Breast epithelium (tissue), 3 donors: ENCODE data around the gene PVALEF.

Experiments used
- POLR2A ChIP-seq: fragments of 450-650 bp; IDR thresholded peaks from one replicate; pipeline ENCODE4 v1.6.1; 2016; ENCODE audit warnings: antibody characterized with exemption, mild to moderate bottlenecking, moderate library complexity
- POLR2AphosphoS5 ChIP-seq, 3 donors: sonication (generic); formaldehyde crosslinking; IDR thresholded peaks; one replicate each; pipeline ENCODE4 v1.6.1; 2017; ENCODE audit warnings: antibody characterized with exemption in 3 of 3
- TF ChIP-seq, protein P1 (sequence below), 3 donors: fragments of 450-650 bp; IDR thresholded peaks; one replicate each; pipeline ENCODE4 v1.5.1; 2016 to 2017; ENCODE audit warnings: antibody characterized with exemption in 3 of 3, mild to moderate bottlenecking in 3 of 3, moderate library complexity in 3 of 3

DNA sequence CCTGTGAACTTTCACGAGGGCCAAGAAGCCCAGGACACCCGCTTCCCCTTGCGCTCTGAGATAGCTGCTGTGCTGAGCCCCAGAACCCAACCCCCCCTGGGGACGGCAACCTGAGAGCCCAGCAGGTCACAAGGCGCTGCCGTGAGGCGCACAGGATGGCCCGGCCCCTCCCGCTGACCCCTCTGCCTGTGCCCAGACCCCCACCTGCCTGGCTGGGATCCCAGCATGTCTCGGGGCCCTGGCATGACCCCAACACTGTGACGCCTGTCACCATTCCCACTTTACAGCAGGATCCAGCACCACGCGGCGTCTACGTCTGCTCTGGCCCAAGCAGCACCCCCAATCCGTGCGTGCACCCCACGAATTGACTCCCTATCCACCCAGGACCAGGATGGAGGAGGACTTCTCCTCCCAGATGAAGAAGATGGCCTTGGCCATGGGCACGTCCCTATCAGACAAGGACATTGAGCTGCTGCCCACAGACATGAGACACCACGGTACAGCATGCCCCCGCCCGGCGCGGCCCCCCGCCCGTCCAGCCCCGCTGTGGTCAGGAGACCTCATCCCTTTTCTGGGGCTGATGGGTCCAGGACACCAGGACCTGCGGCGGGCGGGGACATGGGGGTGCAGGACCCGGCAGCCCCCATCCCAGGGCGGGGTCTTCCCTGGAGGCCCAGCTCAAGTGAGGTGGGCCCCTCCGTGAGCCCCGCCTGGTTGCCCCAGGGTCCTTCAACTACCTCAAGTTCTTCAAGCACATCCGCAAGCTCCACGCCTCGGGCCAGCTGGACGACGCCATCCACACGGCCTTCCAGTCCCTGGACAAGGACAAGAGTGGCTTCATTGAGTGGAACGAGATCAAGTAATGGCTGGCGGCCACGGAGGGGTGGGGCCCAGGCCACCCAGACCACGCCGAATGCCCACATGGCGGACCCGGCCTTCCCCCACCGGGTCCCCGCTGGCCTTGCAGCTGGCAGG is 15.8 kb downstream of the PVALEF start:
- TF ChIP-seq, protein P1, sequence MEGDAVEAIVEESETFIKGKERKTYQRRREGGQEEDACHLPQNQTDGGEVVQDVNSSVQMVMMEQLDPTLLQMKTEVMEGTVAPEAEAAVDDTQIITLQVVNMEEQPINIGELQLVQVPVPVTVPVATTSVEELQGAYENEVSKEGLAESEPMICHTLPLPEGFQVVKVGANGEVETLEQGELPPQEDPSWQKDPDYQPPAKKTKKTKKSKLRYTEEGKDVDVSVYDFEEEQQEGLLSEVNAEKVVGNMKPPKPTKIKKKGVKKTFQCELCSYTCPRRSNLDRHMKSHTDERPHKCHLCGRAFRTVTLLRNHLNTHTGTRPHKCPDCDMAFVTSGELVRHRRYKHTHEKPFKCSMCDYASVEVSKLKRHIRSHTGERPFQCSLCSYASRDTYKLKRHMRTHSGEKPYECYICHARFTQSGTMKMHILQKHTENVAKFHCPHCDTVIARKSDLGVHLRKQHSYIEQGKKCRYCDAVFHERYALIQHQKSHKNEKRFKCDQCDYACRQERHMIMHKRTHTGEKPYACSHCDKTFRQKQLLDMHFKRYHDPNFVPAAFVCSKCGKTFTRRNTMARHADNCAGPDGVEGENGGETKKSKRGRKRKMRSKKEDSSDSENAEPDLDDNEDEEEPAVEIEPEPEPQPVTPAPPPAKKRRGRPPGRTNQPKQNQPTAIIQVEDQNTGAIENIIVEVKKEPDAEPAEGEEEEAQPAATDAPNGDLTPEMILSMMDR (IDR thresholded peaks at IDR 0.05) = no peak
- TF ChIP-seq POLR2A (no peak), POLR2AphosphoS5 (IDR thresholded peaks at IDR 0.05) (no peak)
